D341Med (cell line): ENCODE results near the gene TP53AIP1.

Experiments used
- DNase-seq: peaks from one replicate; pipeline ENCODE4 v3.0.0; 2012; ENCODE audit warnings: low spot score

TP53AIP1 gene, protein sequence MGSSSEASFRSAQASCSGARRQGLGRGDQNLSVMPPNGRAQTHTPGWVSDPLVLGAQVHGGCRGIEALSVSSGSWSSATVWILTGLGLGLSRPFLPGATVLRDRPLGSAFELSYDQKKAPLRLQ

DNA sequence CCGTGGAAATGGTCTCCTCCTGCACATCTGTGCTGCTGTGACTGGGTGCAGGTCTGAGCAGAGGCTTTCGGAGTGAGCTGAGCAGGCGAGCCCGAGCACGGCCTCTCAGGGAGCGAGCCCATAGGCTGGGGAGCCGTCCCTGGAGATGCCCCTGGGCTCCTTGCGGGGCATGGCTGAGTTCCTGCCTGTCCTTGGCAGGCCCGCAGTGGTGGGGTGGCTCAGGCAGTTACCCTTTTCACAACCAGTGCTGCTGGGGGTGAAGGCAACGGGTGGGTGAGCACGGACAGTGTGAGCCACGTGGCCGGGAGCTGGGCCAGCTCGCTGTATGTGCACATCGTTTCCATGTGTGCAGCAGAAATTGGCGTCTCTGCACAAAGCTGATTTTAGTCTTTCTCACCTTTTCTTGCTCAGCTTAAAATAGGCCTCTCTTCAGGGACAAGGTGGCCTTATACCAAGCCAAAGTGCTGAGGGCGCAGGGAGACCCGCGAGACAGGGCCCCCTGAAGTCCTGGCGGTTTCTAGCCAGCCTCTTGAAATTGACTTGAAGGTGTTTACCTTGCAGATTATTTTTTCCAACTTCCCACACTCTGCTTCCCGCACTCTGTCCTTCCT lies at the start of gene TP53AIP1:
TP53AIP1 (minus strand) TSS at position 55 of the 611 bp plus-strand sequence. CDS start 5,053 bp downstream, outside the sequence.
- DNase-seq, result no peak

DNA sequence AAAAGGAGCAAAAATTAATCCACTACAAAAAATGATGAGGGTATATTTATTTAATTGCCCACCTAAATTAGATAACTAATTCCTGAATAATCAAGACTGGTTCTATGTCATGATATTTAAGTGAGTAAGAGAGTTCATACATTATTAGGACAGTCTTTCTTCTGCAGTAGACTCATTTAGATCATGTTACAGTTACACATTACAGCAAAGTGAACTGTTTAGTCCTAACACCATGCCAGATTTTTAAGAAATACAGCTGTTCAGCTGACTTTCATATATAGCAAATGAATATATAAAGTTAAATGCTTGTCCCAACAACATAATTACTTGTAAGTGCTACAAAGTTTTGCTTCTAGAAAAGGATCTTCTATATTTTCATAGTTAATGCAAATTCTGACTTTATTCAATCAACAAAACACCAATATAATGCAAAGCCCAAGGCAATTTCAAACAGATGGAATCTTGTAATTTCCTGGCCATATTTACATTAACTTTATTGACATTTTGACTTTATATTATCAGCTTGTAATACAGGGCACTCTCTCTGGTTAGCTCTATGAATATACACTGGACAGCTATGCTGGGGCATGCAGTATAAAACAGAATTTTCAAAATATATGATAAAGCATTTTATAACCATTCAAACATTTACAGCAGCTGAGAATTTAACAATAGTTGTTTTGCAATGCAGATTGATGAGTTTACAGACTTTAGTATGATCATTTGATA lies 45.7 kb upstream of the TP53AIP1 start:
- DNase-seq, result no peak

DNA sequence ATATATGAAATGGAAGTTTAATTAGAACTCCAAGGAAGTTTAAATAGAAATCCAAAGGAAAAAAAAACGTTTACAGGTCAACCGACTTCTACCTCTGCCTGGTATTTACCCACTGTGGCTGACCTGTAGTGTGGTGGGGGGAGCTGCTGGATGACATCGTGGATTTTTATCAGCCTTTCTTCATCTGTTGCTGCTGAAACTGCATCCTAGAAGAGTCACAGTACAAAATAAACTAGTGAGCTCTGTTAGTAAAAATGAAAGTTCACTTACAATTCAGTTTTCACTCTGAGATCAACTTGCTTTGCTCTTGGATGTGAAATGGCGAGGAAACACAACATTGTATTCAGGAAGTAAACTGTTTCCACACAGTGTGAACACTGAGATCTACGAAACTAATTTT lies 43.2 kb upstream of the TP53AIP1 start:
- DNase-seq, result no peak

DNA sequence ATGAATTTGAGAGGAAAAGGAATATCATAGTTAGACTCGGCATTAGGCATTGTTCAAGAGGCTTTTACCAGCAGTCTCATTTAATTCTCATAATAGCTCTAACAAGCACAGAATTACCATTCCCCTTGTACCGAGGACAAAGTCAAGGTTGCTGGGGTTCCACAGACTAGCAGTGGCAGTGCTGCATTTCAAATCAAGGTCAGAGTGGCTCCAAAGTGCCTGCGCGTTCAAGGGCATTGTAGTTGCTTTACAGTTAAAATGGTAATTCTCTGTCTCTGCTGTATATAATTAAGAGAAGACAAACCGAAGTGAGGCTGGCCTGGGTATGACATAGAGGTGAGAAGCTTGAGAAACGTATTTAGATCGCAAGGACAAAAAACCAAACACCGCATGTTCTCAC lies 40.4 kb upstream of the TP53AIP1 start:
- DNase-seq, result no peak

DNA sequence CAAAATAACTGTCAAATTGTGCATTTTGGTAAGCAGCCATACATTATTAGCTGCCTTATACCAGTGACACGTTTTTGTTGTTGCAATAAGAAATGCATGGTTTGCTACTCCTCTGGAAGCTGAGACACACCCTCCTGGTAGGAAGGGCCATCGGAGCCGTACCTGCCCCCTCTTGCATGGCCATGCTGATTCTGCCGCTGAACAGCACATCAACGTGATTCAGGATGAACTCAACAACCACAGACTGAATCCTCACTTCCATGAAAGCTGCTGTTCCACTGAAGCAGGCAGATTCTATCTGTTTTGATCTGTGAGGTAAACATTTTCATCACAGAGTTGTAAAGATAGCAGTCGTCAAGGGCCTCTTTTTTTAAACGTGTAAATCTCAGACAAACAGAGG lies 38.6 kb upstream of the TP53AIP1 start:
- no peak for DNase-seq

DNA sequence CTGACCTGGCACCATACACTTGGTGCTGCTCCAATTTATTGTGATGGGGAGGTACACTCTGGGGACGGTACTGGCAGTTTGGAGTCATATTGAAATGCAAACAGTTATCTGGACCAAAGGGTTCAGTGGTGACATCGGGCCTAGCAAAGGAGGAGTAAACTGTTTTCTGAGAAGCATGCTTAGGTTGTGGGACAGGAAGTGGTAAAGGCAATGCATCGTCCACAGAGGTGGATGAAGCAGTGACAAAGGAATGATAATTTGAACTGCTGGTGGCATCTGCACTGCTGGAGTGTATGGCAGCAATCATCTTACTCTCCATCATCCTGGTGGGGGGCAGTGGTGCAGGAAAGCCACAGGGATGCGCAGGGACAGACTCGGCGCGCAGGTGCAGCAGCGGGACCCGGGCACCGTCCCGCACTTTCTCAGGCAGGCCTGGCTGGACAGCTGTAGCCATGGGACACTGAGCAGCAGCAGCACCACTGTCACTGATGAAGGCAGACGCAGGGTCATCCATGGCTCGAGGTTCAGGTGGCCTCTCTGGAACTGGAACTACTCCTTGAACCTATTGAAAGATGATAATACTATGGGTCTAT lies 28.0 kb upstream of the TP53AIP1 start:
- no peak for DNase-seq

DNA sequence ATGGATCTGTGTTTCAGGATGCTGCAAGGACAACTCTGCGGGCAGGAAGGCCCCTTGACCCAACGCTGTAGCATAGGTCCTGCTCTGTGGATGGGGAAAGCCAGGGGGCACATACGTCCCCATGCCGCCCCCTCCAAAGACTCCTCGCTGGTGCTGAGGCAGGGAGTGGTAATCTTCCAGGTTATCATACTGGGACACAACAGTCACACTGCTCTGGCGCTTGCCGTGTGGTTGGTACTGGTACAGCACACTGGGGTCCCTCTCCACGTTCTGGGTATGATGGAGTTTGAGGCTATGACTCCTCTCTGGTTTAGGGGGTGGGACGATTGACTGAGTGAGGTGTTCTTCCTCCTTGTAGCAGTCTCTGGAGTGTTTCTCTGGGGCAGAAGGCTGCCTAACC lies 26.2 kb upstream of the TP53AIP1 start:
- no peak for DNase-seq

DNA sequence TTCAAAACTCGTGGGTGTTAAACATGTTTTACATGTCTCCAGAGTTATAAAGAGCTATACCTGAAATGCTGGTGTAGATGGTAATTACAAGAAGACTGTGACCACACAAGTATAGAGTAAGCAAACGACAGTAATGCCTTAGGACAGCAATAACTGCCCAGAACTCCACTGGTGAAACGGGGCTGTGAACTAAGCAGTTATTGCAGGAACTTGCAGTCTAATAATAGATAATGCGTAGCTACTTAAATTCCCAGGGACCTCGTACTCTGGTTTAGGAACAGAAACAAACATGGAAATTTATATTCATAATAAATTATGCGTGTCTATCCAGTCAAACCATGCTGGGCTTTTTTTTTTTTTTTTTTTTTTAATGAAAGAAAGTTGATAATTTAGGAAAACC lies 24.9 kb upstream of the TP53AIP1 start:
- no peak for DNase-seq

DNA sequence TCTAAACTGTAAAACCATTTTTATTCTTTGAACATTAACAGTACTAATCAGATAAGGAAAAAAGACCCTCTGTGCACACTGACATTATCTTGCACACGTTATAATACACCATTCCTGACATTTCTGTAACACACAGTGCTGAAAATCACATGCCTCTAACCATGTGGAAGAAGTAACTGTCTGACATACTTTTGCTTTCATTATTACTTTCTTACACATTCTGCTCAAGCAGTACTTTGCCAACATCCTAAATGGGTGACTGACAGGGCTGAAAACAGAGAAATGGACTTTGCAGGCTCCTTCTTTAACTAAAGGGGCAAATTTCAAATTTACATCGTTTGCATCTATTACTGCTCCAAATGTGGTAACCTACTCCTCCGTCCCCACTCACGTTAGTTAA lies 22.8 kb upstream of the TP53AIP1 start:
- no peak for DNase-seq

DNA sequence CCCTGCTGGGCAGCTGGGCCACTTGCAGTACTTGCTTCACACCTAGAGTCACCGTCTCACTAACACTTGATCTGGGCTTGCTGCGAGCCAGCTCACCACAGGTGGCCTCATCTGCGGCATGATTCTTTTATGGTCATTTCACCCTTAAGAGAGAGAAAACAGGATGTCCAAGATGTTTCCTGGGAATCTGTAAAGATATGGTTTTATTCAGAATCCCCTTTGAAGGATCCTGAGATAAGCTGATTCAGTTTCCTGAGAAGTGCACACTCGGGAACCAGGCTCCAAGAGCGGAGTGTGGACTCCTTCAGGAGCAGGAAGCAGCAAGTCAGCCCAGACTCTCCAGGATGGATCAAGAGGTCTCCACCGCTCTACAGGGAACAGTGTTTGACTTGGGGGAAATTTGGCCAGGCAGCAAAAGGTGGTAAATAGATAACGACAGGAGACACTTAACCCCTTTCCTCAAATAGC lies 21.8 kb upstream of the TP53AIP1 start:
- no peak for DNase-seq

DNA sequence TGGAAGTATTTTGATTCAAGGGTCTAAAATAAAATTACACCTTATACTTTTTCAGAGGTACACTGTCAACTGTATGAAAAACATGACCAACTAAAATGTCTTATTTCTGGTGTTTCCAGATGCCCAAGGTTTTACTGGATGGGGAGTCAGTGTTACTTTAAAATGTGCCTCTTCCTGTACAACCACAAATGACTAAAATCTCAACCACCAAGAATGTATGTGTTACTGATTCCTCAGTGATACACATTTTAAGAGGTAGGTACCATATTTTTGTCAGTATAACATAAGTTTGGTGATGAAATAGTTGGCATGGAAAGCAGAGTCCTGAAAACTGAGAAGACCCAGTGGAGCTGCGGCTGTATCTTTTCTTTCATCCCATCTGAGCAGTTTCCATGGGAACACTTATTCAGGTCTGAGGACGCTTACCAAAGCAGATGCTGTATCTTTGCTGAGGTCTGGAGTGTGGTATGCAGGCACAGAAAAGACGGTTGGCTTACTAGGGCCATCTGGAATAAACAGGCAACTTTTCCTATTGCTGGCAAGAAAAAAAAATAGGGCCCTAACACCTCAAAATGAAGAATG lies 21.2 kb upstream of the TP53AIP1 start:
- no peak for DNase-seq

DNA sequence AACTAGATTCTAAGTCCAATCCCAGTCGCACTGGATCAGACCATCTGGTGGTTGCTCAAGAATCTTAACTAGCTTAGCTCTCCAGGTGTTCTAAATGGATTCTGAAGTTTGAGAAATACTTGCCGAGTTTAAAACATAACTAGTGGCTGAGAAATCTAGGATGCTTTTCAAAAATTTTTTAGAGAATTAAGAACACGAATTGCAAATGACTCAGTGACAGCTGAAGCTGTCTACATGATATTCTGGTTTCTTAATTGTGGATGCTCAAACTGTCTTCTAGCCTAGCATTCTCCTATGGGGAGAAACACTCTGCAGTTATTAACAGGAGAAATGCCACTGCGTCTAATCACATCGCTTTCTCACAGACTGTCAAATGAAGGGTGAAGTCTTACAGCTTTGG lies 20.2 kb upstream of the TP53AIP1 start:
- no peak for DNase-seq

DNA sequence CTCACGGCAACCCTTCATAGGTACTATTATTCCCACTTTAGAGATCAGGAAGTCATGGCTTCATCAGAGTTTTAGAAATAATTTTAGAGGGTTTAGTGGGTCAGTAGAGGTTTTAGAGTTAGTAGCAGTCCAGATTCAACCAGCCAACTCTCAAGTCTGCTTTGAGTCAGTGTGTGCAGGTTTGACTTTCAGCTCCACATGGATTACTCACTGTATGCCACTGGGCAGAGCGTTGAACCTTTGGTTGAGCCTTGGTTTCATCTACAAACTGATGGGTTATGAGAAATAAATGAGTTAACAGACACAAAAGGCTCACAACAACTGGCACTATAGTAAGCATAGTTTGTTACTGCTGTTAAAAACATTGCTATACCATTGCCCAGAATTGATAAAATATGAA lies 19.0 kb upstream of the TP53AIP1 start:
- DNase-seq, result no peak

DNA sequence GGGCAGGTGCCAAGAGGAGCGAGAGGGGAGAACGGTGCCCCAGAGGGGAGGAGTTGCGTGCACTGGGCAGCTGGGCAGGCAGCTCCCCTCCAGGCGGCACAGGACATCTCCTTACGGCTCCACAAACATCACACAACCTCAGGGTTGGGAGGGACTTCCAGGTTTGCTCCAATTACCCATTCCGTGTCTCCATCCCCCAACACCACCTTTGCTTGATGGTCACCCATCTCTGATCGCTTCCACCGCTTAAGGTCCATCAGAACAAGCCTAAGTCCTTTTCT lies 14.5 kb upstream of the TP53AIP1 start:
- no peak for DNase-seq

DNA sequence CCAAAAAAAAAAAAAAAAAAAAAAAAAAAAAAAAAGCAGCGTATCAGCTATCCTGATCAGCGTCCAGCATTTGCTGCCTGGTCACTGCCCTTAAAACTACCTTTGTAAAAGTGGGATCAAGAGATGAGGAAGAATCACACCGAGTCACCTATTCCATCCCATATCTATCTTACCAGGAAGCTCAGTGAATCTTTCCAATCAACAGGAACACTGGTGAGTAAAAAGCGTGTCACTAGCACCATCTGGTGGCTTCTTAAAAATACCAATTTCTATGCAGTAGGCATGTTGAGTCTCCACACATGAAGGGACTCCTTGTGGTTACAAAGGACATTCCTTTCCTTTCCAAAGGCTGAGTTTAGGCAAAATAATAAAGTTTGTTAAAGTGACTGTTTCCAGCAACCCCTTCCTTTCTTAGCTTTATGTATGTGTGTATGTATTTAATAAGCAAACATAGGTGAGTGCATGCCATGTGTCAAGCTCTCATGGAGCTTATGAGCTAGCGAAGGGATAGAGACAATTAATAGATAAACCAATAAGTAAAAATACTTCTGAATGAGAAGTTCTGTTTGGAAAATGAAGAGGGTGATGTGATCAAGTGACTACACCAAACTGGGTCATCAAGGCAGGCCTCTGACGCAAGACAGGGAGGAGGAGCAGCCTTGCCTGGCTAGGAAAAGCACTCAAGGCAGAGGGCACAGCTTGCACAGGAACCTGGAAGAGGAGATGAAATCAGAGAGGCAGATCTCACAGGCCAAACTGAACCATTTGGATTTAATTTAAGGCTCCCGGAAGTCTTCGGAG lies 13.9 kb upstream of the TP53AIP1 start:
- DNase-seq, result no peak

DNA sequence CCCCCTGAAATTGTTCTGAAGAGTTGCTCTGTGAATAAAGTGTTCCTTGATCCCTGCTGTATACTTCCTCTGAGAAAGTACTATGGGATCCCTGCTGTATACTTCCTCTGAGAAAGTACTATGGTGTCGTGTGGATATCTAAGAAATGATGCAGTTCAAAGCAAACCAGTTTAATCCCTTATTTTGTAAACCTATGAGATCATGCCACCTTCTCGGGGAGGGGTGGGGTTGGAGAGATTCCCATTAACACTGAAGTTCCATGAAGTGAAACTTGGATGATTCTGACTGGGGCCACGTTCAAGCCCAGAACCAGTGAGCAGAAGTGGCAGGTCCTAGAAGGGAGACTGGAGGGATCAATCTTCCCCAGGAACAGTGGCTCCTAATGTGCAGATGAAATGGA lies 13.0 kb upstream of the TP53AIP1 start:
- DNase-seq, result no peak

DNA sequence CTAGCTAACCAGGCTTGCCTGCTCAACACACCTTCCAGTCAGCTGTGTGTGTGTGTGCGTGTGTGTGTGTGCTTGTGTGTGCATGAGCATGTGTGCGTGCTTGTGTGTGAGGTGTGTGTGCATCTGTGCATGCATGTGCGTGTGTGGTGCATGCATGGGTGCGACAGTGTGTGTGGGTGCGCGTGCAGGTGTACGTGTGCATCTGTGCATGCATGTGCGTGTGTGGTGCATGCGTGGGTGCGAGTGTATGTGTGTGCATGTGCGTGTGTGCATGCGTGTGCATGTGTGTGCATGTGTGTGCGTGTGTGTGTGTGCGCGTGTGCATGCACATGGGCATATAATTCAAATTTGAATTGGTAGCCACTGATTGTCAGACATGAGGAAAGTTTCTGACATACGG lies 10.5 kb upstream of the TP53AIP1 start:
- DNase-seq, result no peak

DNA sequence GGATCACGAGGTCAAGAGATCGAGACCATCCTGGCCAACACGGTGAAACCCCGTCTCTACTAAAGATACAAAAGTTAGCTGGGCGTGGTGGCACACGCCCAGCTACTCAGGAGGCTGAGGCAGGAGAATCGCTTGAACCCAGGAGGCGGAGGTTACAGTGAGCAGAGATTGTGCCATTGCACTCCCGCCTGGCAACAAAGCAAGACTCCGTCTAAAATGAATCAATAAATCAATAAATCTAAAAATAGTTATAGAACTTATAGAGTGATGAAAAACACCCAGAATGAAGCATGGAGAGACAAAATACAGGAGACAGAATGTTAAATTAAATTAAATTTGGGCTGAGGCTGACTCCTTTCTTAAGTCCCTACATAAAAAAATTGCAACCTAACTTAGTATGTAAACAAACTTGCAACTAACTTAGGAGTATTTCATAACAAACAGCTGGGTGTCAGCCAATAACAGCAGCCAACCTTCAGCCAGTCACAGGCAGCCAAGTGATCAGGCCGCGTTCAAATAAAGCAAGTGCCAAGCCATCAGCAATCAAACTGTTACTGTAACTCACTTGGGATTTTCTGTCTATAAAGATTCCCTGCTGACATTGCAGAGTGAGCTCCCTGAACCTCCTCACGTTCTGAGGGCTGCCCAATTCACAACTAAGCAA lies 7.3 kb upstream of the TP53AIP1 start:
- DNase-seq, result no peak

DNA sequence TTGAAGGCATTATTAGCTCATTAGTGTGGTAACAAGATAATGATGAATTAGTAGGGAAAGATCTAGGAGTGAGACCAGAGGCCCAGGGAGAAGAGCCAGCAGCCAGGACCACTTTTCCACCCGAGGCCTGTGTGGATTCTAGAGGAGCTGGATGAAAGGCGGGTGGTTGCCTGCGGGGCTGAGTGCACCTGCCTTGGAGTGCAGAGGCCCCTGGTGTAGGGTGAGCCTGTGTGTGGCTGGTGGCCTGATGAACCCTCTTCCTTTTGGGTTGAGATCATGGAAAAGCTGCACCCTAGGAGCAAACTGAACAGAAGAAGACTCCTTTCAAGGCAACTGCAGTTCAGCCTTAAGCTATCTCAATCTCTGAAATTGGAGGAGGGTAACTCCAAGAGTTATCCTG lies 5.9 kb upstream of the TP53AIP1 start:
- no peak for DNase-seq

DNA sequence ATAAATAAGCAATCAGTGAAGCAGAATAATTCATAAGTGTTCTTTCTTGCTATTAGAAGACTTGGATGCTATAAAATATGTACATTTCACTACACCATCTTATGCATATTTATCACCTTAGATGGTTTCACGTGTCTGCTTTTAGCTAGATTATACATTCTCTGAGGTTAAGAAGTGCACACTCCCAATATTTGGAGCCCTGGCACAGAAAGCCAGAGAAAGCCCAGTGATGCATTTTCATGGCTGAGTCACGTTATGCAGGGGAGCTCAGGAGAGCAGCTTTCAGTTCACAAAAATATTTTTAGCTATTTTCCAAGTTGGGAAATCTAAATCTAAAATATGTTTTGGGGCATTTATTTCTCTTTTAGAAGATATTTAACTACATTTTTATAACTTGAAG lies 5.1 kb upstream of the TP53AIP1 start:
- DNase-seq, result no peak

DNA sequence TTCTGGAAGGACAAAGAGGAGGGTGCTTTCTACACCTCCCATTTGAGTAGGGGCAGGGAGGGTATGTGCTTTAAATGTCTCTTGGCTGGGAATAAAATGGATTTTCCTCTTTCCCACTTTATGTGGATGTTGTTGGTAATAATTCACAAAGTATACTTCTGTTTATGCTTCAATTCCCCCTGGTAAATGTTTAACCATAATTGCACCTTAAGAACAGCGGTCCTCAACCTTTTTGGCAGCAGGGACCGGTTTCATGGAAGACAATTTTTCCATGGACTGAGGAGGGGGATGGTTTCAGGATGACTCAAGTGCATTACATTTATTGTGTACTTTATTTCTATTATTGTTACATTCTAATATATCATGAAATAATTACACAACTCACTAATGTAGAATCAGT lies 4.0 kb upstream of the TP53AIP1 start:
- no peak for DNase-seq
